Aorta (tissue), 5 donors: Measurements from ENCODE around the gene COPA. TPM values are rescaled to one million over a fixed set of nuclear protein-coding genes. Genes with fewer than 3 reads are reported as not detected.
"Not testable (repeated sequence)": the region's sequence is repeated elsewhere in the genome, so short reads cannot be mapped to it uniquely, and the experiment has no call there.

Experiments used
- ATAC-seq: fragments of 200-7000 bp; cut with Tn5 transposase; one replicate; pipeline ENCODE4 v1.9.1; 2022; ENCODE audit warnings: moderate library complexity; ENCODE audit not compliant: low FRiP score
- DNase-seq, 2 donors: peaks; one replicate each; pipeline ENCODE4 v3.0.0-alpha.2; 2020
- H3K27ac ChIP-seq, 2 donors: one replicate each; pipeline ENCODE4 v1.5.1; 2013; ENCODE audit warnings: low read length in 2 of 2, mild to moderate bottlenecking in 2 of 2, moderate library complexity in 2 of 2, control low read depth in 1 of 2, inconsistent platforms in 1 of 2, low read depth in 1 of 2
- H3K27me3 ChIP-seq, 2 donors: one replicate each; pipeline ENCODE4 v1.6.1; 2013; ENCODE audit warnings: control low read depth in 1 of 2, low read length in 1 of 2, mild to moderate bottlenecking in 1 of 2, moderate library complexity in 1 of 2; ENCODE audit not compliant: insufficient read depth in 2 of 2, control insufficient read depth in 1 of 2
- H3K36me3 ChIP-seq, 2 donors: one replicate each; pipeline ENCODE4 v1.6.1; 2013; ENCODE audit warnings: control low read depth in 1 of 2, low read length in 1 of 2, mild to moderate bottlenecking in 1 of 2; ENCODE audit not compliant: insufficient read depth in 2 of 2, control insufficient read depth in 1 of 2
- H3K4me1 ChIP-seq, 2 donors: one replicate each; pipeline ENCODE4 v1.6.1; 2013; ENCODE audit warnings: low read length in 2 of 2, control low read depth in 1 of 2, mild to moderate bottlenecking in 1 of 2, moderate library complexity in 1 of 2; ENCODE audit not compliant: insufficient read depth in 2 of 2, control insufficient read depth in 1 of 2
- H3K4me3 ChIP-seq, 2 donors: one replicate each; pipeline ENCODE4 v1.5.1; 2013; ENCODE audit warnings: low read length in 2 of 2, control low read depth in 1 of 2, mild to moderate bottlenecking in 1 of 2
- H3K9me3 ChIP-seq: one replicate; pipeline ENCODE4 v1.6.1; 2013; ENCODE audit warnings: mild to moderate bottlenecking, low read length; ENCODE audit not compliant: control insufficient read depth
- WGBS, 2 donors: extraction: QIAGEN DNeasy Blood & Tissue Kit; methylation state at CpG; one replicate each; pipeline ENCODE4 v1.1.7; 2013; 5-methylcytosine and 5-hydroxymethylcytosine counted together
- intact Hi-C, 2 donors: fragments of 100-400 bp; cut with DNase I; formaldehyde crosslinking; loops; one replicate each; pipeline versions ENCODE4 v1.14.2 to v1.15.0; 2022
- long read RNA-seq, 2 donors: library from polyadenylated mRNA; unstranded; transcript quantifications; one replicate each; pipeline ENCODE4 v2.0.0, GENCODE V29; 2020 to 2021
- polyA plus RNA-seq, 2 donors: library from polyadenylated mRNA; stranded (reverse); fragments of 200-250 nt; gene quantifications; one replicate each; pipeline ENCODE4 v1.2.3, GENCODE V29; 2013
- total RNA-seq, 2 donors: library from RNA; stranded (reverse); fragmentation: NEBNext Ultra II Directional; extraction: Animal tissue kit (Norgen Biotek cat#: 25700); gene quantifications; one replicate each; pipeline ENCODE4 v1.2.1, GENCODE V29; 2021
- donor health status: healthy with polysubstance abuse.
- donor health status: Bipolar disorder and iron deficiency.
- donor health status: DM: no; HTN: no; CAD: no.
- donor health status: DM: no; HTN: no; CAD: no.
- donor health status: DM: yes; HTN: yes; CAD: no.

Gene COPA
- total RNA-seq, result 100 to 1,000 TPM; 174 to 193 TPM
- polyA plus RNA-seq, result 10 to 100 TPM; 44.5 to 91.6 TPM
- long read RNA-seq, donor 1, full-length matches to known transcripts, result 13 of 120 reads
- long read RNA-seq, donor 1, partial matches to known transcripts, result 86 of 120 reads
- long read RNA-seq, donor 1, other reads (novel, unspliced or antisense), result 21 of 120 reads
- long read RNA-seq, donor 2, full-length matches to known transcripts, result 50 of 87 reads
- long read RNA-seq, donor 2, partial matches to known transcripts, result 27 of 87 reads
- long read RNA-seq, donor 2, other reads (novel, unspliced or antisense), result 10 of 87 reads

- H3K27ac ChIP-seq, result peak within 1 kb of the TSS; percentile 28 to 73
- peaks cover 0 to 3% of the 10 kb centered on the region in 2 donors for H3K4me1 ChIP-seq
Observed at GRCh38 chr1:160342953-160343869, at the start of gene COPA, which contains the start of gene NCSTN. Gene COPA (minus strand): TSS chr1:160343250. CDS start chr1:160343170, 80 bp downstream. Gene NCSTN (plus strand): TSS chr1:160343383. CDS start chr1:160343397, 14 bp downstream.

GRCh38 chr1:160388406-160388805 lies 45.4 kb upstream of the COPA start:
- 59 to 68% methylated on average over 2 to 4 of the region's 4 CpGs for WGBS, 2 donors
- H3K9me3 ChIP-seq, H3K36me3 ChIP-seq, H3K4me3 ChIP-seq, ATAC-seq, H3K27ac ChIP-seq, H3K27me3 ChIP-seq, intact Hi-C loops, H3K4me1 ChIP-seq, DNase-seq: not testable (repeated sequence)

More at GRCh38 chr1:160342953-160343869, at the start of gene COPA, which contains the start of gene NCSTN:
- Histone ChIP-seq H3K36me3 (no peaks in the 10 kb centered on the region), H3K27me3 (no peaks in the 10 kb centered on the region), H3K4me3 (peak within 1 kb of the TSS; percentile 79 to 94), H3K9me3 (no peaks in the 10 kb centered on the region)
- WGBS, 2 donors, result 0% methylated on average over 57 to 58 of the region's 58 CpGs
- ATAC-seq (peak; percentile 98), DNase-seq (peak; percentile 96)
- intact Hi-C loops, result no loop called here

- H3K27me3 ChIP-seq, intact Hi-C loops, ATAC-seq, DNase-seq, H3K36me3 ChIP-seq, H3K27ac ChIP-seq, H3K4me1 ChIP-seq, H3K4me3 ChIP-seq, H3K9me3 ChIP-seq: not testable (repeated sequence)
- 90 to 96% methylated on average over 2 of the region's 2 CpGs for WGBS, 2 donors
Observed at GRCh38 chr1:160384812-160385211, 41.8 kb upstream of the COPA start.

- Histone ChIP-seq H3K27ac (no peak overlapping the region), H3K4me3 (no peak overlapping the region), H3K4me1 (no peaks in the 10 kb centered on the region), H3K9me3 (no peaks in the 10 kb centered on the region), H3K27me3 (no peaks in the 10 kb centered on the region), H3K36me3 (no peaks in the 10 kb centered on the region)
- WGBS, 2 donors, result 74% methylated on average over 7 of the region's 7 CpGs
- DNase-seq (no peak), ATAC-seq (no peak)
- intact Hi-C loops, result no loop called here
Observed at GRCh38 chr1:160377585-160378206, 34.6 kb upstream of the COPA start.

GRCh38 chr1:160376525-160377131 lies 33.6 kb upstream of the COPA start:
- Histone ChIP-seq H3K36me3 (no peaks in the 10 kb centered on the region), H3K27ac (no peak overlapping the region), H3K27me3 (no peaks in the 10 kb centered on the region), H3K9me3 (no peaks in the 10 kb centered on the region), H3K4me3 (no peak overlapping the region), H3K4me1 (no peaks in the 10 kb centered on the region)
- ATAC-seq (peak; percentile 77), DNase-seq (no peak)
- 16 to 17% methylated on average over 5 of the region's 5 CpGs for WGBS, 2 donors
- intact Hi-C loops, result no loop called here

DNA sequence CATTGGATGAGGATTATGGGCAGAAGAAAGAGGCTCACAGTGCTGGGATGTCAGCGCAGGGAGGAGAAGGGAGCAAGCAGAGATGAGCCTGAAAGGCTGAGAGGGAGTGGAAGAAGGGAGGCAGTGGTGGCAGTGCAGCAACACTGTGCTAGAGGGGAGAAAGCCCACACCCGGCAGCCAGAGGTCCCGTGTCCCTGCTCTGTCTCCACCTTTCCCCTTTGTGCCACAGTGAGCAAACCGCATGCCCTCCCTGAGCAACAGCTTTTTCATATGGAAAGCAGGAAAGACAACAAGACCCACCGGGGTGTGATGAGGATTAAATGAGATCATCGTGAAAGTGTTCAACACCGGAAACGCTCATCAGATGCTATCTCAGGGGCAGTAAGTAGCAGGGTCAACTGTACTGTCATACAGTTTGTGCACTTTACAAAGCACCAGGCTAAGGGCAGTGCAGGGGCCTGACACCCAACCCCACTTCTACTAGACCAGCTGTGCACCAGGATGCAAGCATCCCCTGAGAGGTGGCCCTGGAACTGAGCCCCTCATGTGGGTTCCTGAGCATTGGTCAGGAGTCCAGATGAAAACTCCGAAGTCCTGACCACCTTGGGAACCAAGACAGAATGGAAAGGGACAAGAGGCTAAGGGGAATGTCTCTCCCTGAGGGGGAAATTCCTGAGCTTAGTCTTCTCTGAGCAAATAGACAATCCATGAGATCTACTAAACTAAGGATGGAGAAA lies 32.9 kb upstream of the COPA start:
- Histone ChIP-seq H3K27me3 (no peaks in the 10 kb centered on the region), H3K27ac (no peak overlapping the region), H3K9me3 (no peaks in the 10 kb centered on the region), H3K36me3 (no peaks in the 10 kb centered on the region), H3K4me3 (no peak overlapping the region), H3K4me1 (no peaks in the 10 kb centered on the region)
- intact Hi-C loops, result no loop called here
- DNase-seq (no peak), ATAC-seq (peak; percentile 24)
- 32 to 35% methylated on average over 9 of the region's 9 CpGs for WGBS, 2 donors

DNA sequence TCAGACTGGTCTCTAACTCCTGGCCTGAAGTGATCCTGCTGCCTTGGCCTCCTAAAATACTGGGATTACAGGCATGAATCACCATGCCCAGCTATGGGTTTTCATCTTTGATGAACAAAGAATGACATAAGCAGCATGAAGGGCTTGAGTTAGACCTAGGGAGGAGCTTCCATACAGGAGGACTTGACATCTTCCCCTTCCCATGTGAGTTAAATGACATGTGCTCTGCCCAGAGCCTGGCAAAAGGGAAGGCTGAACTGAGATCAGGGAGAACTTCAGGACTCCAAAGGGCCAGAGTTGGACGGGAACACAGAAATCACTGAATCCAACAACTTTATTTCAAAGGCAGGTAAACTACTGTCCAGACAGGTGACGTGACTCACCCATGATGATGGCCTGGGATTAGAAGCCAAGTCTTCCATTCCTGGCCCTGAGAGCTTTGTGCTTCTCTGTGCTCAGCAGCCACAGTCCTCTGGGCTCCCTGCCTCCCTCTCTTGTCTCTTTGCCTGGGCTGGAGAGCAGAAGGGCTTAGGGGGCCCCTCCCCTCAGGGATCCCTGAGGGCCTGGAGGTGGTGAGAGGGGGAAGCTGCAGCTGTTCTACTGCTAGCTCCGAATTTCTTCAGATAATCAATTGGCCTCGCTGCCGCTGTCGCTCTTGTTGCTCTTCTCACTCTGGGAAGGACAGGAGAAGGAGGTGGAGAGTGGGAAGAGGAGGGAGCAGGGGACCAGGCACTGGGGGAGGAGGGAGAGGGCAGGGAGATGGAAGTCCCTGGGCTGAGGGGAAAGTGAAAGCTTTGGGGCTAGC lies 31.5 kb upstream of the COPA start:
- H3K4me3 ChIP-seq, result no peak overlapping the region
- intact Hi-C loops, result no loop called here

More for the DNA sequence above, 31.5 kb upstream of the COPA start:
- Histone ChIP-seq H3K36me3 (no peaks in the 10 kb centered on the region), H3K27ac (no peak overlapping the region), H3K4me1 (no peaks in the 10 kb centered on the region), H3K27me3 (no peaks in the 10 kb centered on the region), H3K9me3 (no peaks in the 10 kb centered on the region)
- 55% methylated on average over 6 of the region's 6 CpGs for WGBS, 2 donors
- DNase-seq, result no peak
- ATAC-seq, result no peak
